HG03159 (cell line): Measurements from ENCODE around the gene NES.

ENCODE experiments used
- ATAC-seq: cut with Tn5 transposase; IDR thresholded peaks from one replicate; pipeline ENCODE4 v1.9.1; 2021; ENCODE audit warnings: mild to moderate bottlenecking, moderate library complexity; ENCODE audit not compliant: unreplicated experiment

The NES gene

DNA sequence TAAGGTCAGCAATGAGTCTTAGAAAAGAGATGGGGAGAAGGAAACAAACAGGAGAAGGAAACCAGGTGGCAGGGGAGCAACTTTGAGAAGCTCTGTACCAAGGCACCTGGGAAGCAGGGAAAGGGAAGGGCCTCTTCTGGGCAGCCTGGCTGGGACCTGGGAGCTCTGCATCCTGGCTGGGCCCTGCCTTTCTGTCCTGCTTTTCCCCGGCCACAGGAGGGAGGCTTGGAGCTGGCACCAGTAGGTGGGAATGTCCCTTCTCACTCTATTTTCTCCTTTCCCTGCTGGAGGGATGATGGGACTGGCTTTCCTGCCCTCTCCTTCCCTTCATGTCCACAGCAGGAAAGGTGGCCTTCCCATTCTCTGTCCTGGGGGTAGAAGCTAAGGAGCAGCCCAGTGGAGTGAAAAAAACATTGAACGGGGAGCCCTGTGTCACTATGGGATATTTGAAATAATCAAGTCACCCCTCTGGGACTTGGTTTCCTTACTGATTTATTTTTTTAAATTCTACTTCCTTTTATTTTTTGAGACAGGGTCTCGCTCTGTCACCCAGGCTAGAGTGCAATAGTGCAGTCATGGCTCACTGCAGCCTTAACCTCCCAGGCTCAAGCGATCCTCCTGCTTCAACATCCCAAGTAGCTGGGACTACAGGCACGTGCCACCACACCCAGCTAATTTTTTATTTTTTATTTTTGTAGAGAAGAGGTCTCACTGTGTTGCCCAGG lies 5.1 kb upstream of the NES start:
- no peak for ATAC-seq

DNA sequence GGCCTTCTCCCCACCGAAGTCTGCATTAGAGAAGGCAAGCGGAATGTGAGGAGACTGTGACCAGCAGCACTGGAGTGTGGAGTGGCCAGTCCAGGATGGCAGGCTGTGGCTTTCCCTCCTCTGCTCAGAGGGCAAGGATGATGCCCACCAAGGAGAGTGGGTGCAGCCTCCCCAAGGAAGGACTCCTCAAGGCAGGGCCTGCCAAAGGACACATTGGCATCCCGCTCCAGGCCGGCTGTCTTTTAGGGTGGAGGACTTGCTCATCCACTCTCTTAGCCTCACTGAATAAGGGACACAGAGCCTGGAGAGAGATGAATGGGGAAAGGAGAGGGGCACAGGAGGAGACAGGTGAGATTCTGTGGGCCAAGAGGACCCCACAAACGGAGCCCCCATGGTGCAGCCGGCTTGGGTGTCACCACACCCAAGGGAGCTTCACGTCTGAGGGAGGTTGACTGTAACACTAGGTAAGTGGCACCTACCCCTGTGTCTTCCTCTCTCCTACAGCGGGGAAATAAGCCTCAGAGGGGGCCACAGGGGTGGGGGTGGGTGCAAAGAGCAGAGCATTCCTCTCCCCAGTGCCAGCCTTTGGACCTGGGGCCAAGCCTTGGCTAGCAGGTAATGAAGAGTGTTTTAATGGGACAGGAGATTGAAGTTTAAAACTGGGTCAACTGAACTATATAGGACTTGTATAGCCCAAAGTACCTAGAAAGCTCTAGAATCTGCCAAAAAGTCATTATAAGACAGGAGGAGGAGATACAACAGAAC lies 4.2 kb upstream of the NES start:
- ATAC-seq, result no peak

DNA sequence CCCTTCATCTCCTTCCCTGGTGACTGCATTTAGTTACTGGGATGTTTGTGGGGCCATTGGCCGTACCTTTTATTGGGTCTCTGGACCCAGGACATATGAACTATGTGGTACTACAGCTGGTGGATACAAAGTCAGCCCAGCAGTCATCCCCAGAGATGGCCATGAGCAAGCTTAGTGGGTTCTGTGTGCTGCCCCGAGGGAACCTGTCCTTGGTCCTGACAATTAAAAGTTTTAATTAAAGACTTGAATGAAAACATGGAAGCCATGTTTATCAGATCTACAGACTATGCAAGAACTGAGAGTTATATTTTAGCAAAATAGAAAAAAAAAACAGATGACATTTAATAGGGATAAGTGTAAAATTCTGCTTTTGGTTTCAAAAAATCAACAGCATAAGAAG lies 2.8 kb upstream of the NES start:
- no peak for ATAC-seq

DNA sequence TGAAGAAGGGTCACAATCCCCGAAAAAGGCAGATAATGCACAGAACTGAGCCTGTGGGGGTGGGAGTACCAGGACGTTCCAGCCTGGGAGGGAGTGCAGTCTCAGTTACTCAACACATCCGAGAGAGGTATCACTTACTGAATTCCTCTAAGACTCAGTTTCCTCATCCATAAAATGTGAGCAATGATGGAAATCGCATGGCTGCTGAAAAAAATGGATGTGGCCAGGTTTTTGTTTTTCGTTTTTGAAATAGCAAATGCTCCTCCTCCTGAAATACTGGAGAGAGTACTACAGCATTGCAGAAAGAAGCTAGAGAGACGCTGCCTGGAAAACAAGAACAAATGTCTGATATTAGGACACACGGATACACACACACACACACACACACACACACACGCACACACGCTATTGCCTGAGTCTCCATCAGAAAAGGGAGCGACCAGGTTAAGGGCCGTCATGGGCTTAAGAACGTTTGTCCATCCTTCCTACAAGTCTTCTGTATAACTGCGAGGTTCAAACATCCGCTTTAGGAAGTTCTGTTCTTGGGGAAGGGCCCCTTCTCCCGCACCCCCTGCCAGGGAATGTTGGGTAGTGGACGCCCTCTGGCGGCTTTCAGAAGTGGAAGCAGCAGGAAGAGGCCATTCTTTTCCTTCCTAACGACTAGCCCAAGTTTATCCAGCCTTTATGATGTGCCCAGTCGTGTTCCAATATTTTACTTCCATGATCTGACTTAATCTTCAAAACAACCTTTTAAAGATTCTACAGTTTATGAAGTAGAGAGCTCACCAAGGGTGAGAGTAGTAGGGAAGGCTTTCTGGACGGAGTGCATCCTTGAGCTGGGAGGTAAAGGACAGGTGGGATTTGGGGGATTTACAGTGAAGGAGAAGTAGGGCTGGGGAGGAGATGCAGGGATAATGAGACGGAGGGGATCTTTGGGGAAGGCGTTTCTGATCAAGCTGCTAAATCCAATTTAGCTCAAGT lies 699 bp upstream of the NES start:
- ATAC-seq, result no peak

DNA sequence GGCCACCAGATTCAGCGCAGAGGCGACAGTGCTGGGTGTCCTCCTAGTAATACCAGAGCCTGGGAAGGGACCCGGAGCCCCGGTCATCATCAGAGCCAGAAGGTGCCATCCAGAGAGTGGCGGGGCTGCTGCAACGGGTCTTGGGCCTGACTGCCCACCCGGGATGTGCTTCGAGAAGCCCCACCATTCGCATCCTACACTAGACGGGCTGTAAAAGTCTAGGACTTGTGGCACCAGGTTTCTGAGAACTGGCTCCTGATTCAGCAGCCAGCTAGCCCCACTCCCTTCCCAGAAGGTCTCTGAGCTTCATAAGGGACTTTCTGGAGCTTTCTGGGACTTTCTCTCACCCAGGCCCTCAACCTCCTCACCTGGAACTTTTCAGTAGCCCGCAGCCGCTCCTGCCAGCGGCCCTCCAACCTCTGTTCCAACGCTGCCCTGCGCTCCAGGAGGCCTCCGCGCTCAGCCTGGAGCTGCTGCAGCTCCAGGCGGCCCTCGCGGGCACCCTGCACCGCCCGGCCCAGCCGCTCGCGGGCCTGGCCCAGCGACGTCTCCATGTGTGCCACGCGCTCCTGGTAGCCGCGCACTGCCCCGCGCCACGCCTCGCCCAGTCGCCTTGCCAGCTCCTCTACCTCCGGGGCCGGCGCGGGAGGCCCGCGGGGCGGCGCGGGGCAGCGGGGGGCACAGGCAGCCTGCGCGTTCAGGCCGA lies 940 bp downstream of the NES start:
- ATAC-seq, result no peak

DNA sequence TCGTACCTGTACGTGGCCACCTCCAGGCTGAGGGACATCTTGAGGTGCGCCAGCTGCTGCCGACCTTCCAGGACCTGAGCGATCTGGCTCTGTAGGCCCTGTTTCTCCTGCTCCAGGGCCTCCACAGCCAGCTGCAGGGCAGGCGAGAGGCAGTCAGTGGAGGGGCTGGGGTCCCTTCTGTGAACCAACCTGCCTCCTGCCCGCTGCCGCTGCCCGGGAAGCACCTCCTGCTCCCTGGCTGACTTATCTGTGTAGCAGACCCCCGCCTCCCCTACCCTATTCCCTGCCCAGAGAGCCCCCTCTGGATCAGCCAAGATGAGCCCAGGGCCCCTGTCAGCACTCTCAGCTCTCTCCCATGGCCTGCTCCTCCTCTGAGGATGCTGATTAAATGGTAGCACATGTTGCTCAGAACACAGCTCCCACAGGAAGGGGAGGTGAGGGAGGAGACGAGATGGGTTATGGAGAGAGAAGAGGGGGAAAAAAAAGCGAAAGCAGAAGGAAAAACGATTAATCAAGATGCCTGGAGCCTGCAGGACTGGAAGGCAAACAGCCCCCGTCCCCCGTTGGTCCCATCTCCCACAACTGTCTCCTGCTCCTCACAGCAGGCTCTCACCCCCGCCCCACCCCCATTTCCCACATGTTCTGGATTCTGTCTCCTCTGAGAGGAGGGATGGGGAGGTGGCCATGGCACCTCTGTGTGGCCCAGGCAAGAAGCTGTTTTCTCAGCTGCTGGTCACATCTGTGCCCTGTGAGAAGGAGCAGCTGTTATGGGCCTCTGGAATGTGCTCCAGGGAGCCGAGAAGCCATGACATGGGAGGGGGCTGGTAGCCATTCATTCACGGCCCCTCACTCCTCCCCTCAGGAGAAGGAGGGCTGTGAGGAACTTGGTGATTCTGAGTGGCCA lies 1.7 kb downstream of the NES start:
- ATAC-seq, result no peak

DNA sequence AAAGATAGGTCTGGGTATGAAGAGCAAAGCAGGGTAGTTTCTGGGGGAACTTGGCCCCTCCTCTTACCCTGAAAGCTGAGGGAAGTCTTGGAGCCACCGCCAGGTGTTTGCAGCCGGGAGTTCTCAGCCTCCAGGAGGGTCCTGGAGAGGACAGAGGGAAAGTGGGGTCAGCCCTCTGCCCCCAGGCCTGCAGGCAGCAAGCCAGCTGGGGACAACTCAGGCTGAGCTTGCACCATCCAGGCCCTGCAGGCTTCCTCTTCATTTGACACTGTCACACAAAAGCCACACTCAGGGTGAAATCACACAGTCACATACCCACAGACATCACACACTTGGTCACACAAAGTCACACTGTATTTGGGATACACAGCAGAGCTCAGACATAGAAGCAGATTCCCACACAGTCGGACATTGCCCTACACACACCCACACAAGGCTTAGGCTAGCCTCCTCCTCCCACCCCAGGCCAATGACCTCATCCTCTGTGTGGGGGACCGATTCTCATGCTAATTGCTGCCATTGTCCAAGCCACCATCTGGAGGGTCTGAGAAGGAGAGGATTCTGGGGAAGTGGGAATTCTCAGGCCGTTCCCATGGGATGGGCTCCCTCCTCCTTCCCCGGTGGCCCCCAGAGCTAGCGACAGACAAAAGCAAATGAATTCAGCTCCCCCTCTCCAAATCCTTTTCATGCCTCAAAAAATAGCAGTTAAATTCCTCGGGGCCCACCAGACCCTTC lies 3.7 kb downstream of the NES start:
- ATAC-seq, result no peak

DNA sequence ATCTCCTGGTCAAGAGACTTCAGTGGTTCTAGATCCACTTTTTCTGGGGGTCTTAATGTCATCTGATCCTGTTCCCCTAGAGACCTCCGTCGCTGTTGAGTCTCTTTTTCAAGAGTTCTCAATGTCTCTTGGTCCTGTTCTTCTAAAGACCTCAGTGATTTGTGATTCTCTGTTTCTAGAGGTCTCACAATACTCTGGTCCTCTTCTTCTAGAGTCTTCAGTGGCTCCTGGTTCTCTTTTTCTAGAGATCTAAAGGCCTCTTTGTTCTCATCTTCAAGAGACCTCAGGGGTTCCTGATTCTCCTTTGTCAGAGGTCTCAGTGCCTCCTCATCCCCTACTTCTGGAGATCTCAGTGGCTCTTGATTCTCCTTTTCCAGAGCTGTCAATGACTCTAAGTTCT lies 5.4 kb downstream of the NES start:
- ATAC-seq, result no peak

DNA sequence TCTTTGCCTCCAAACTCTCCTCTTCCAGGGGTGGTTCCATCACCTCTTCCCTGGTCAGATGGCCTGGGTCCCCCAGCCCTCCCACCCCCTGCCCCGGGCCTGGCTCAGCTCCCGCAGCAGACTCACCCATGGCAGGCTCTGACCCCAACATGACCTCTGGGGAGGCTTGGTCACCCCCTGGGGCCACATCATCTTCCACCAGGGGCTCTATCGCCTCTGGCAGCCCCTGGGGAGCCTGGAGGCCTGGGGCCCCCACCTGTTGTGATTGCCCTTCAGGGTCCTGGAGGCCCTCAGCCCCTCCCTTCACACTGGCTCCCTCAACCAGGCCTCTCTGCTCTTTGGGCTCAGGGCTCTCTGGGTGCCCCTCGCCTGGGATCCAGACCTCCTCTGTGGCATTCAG lies 6.4 kb downstream of the NES start:
- ATAC-seq, result no peak

DNA sequence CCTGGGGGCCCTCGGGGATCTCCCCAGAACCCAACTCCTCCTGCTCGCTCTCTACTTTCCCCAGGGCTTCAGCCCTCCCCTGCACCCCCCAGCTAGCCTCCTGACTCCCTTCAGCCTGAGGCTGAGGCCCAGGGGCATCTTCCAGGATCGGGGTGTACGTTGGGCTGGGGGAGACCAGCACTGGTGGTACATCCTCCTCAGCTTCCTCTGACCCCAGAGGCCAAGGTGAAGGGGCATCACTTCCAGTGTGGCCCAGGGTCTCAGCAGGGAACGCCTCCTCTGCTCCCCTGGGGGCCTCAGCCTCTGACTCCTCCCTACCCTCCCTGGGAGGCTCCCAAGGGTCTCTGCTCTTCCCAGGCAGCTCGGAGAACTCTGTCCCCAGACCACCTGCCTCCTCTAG lies 6.8 kb downstream of the NES start:
- ATAC-seq, result no peak

DNA sequence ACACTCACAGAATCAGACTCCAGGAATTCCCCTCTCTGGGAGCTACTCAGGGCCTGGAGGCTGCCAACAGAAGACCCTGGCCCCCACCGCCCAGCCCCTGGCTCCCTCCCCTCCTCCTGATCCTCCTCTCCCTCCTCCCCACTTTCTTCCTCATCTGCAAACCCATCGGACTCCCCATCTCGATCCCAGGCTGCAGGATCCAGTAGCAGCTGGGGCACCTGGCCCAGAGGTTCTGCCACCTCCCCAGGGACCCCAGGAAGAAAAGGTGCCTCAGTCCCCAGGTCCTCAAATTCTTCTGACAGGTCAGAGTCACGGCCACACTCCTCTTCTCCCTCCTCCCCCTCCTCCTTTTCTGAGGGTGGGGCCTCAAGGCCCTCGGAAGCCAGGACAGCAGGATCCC lies 7.4 kb downstream of the NES start:
- ATAC-seq, result no peak

DNA sequence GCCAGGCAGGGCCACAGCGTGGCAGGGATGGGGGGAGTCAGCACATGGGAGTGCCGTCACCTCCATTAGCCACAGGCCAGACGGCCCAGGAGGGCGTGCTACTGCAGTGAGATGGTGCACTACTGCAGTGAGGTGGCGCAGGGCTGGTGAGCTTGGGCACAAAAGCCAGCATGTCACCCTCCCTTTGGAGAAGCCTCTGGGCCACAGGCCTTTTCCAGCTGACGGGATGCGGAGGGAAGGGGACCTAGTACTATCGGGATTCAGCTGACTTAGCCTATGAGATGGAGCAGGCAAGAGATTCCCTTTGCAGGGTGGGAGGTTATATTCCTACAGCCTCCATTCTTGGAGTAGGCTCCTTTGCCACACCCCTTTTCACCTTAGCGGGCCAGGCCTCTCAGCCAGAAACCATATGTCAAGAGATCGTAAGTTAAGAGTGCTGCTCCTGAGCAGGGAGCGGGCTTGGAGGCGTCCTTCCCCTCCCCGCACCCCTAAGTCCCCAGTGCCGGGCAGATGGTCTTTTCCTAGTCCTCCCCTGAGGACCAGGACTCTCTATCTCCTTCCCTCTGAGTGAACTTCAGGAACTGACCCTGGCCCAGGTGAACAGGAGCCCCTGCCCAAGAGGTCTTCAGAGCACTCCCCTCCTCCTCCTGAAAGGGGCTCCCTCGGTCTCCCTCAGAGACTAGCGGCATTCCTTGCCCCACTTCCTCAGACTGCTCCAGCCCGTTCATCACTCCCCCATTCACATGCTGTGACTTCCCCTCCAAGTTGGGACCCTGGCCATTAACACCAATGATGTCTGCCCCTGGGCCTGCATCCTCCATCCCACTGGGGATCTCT lies 8.2 kb downstream of the NES start:
- ATAC-seq, result no peak

DNA sequence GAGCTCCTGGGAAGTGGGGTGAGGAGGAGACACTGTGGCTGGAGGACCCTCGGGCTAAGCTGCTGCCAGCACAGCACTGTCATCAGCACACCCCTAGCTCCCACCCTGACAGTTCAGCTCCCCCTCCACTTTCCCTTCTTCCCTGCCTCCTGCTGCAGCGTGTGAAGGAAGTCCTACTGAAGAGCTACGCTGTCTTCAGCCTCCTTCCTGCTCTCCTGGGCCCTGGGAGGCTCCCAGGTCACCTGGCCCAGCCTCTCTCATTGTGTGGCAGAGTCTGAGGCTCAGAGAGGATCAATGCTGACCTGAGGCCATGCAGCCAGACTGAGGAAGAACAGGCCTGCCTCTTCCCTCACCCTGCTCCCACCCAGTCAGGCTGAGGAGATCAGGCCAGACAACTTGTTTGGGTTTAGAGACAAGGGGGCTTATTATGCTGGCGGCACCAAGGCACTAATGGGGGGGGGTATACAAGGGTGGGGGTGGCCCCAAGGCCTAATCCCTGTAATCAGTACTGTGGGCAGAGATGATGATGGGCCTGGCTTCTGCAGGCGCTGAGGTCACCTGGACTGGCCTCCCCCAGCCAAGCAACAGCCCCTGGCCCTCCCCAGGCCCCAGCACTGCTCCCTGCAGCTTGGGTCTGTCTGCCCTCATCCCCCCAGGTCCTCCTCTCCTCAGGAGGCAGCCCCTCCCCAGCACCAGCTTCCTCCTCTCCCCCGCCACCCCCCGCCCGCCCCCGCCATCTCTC lies 9.1 kb downstream of the NES start:
- no peak for ATAC-seq

DNA sequence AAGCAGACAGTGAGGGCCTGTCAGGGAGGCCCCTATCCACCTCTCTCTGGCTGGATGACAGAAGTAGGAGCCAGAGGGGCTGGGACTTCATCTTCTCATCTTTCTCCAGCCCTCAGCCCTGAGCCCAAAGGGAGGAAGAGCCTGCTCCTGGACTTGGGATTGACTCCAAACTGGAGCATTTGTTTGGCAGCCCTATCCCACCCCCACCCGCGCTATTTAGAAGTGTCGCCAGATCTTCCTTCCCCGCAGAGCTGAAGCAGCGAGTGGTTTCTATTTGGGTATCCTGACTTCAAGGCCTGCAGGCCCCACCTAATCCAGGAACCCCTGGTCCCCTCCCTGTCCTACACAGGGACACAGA lies 9.6 kb downstream of the NES start:
- no peak for ATAC-seq

DNA sequence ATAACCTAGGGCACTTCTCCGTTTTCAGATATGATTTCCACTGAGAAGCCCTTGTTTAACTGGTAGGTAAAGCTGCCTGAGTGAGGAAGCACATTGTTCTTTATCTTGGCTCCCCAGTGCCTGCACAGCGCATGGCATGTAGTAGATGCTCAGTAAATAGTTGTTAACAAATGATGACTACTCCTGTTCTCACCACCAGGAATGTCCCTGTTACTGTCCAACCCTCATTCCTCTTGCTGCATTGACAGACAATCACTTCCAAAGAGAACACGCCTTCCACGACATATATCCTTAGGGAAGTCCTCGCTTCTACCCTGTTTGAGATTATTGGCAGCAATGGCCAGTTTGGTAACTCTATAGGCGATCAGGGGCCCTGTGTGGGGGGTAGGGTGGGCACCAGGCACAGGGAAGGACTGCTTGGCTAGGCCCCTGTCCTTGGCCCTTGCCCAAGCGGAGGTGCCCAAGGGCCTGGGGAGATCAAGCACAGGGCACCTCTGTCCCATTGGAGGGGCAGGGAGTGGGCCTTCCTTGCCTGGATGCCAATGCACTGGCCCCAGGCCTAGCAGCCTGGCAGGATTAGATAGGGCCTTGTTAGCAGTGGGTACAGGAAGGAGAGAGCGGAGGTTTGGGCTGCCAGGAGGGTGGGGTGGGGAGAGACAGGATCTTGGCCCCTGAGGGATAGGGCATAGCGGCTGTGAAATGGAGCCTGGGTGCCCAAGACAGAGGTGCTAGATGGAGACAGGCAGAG lies 10.2 kb downstream of the NES start:
- ATAC-seq, result no peak

DNA sequence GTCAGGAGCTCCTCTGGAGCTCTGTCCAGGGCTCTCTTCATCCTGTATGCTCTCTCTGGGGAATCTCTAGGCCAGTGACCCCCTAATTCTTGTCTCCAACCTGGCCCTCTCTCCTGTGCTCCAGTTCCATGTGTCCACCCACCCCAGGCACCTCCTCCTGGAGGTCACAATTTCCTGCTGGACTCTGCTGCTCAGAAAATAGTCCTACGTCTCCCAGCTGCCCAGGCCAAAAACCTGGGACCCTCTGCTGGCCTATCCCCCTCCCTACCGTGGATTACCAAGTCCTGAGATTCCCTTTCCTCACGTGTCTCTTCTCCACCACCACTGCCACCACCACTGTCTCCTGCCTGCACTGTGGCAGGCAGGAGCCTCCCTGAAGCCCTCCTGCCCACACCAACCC lies 11.7 kb downstream of the NES start:
- ATAC-seq, result no peak
